Ramos (cell line): ENCODE data around the gene CTNNA2.
"Not testable (repeated sequence)": the region's sequence is repeated elsewhere in the genome, so short reads cannot be mapped to it uniquely, and the experiment has no call there.

Experiments used
- in situ Hi-C: fragments of 300-500 bp; cut with MboI; formaldehyde crosslinking; loops from one replicate; pipeline ENCODE4 v1.14.3; 2022; ENCODE audit warnings: low sequenced_read_pairs; ENCODE audit not compliant: unreplicated experiment

CTNNA2 gene

DNA sequence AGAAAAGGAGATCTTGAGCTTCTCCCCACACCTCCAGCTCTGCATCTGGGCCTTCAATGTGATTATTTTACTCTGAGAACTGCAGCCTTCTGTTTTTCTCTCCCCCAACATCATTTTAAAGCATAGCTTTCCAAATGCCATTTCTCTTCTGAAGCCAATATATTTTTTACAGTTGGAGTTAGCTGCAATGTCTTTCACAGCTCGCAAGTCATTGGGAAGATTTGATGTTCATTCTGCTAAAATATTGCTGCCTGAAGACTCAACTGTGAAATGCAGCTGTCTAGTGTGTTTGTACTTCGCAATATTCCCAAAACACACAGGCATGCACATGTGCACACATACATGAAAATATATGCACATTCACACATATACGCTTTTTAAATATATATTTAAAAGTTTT, 496.4 kb downstream of the CTNNA2 start:
- in situ Hi-C loops, result no loop called here

- in situ Hi-C loops, result no loop called here
These were observed 499.2 kb downstream of the CTNNA2 start for GRCh38 chr2:80012061-80012460.

- in situ Hi-C loops, result no loop called here
These were observed 501.8 kb downstream of the CTNNA2 start for GRCh38 chr2:80014637-80015036.

DNA sequence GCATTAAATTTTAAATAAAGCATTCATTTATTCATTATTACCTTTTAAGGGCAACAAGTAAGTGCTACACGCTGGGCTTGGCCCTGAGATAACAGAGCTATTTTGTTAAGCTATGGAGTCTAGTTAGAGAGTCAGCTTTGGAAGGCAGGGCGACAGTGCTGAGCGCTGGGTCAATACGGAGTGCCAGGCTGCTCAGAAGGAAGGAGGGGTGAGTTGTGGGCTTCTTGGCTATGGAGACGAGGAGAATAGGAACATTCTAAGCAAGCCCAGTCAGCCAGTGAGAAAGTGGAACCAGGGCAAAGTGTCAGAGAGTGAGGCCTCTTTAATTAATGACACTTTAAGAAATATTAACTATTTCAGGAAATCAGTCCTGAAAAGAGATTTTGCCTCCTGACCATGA, 503.3 kb downstream of the CTNNA2 start:
- in situ Hi-C loops, result no loop called here

- in situ Hi-C loops, result no loop called here
These were observed 507.0 kb downstream of the CTNNA2 start for GRCh38 chr2:80019571-80020460.

DNA sequence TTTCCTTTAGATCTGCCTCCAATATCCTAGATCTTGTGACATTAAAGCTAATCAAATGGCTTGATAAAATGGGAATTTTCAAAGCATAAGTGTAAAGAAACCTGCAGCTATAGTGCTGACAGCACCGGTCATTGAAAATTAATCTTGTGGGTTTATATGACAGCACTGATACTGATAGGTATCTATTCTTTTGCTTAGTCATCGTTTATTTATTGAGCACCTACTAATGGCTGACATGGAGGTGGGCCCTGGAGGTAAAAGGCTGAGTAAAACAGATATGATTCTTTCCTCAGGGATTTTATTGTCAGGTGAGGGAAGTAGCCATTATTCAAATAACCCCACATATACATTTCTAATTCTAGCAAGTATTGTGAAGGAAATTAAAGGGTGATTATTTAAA, 509.2 kb downstream of the CTNNA2 start:
- in situ Hi-C loops, result no loop called here

- in situ Hi-C loops, result no loop called here
These were observed 513.3 kb downstream of the CTNNA2 start for GRCh38 chr2:80026040-80026729.

DNA sequence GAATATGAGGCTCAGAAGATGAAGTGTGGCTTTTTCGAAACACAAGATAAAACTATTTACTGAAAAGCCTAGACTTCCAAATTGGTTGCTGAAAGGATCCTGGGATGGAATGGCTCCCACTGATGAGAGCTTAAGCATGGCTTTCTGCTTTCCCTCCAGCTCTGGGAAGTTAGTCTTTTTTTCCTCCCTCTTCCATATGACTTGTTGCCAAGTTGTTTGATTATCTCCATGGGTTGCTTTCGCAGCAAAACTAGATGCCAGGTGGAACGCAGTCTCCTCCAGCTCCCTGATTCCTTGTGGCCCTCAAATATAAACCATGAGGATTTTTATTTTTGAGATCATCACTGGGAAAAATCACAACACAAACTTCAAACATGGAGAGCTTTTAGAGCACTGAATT, 515.2 kb downstream of the CTNNA2 start:
- in situ Hi-C loops, result no loop called here

DNA sequence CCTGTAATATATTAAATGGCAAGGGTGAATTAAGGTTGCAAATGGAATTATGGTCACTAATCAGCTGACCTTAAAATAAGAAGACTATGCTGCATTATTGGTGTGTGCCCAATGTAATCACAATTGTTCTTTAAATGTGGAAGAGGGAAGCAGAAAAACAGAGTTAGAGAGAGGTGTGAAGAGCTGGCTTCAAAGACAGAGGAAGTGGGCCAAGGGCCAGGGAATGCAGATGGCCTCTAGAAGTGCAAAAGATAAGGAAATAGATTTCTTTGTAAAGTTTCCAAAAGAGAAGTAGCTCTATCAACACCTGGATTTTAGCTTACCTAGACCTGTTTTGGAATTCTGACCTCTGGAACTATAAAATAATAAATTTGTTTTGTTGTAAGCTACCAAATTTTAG, 515.7 kb downstream of the CTNNA2 start:
- in situ Hi-C loops, result no loop called here

DNA sequence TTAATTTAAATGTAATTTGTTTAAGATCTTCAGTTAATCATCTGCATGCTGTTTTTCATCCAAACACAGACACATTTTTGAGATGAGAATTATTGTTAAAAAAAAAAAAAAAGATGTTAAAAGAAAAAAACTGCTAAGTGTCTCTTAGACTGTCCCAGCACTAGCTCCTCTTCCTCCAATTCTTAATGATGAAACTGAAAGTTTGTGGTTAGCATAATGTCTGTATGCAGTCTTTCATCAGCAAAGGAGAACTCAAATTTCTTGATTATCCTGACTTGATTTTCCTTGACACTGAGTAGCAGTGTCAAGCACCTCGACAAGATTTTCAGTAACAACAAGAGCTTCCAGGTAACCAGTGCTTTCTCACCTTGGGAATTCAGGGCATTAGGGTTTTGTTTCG, 517.3 kb downstream of the CTNNA2 start:
- in situ Hi-C loops, result no loop called here

- in situ Hi-C loops, result not testable (repeated sequence)
These were observed 519.8 kb downstream of the CTNNA2 start for GRCh38 chr2:80032684-80033083.

- in situ Hi-C loops, result no loop called here
These were observed 523.0 kb downstream of the CTNNA2 start for GRCh38 chr2:80035749-80036285.

DNA sequence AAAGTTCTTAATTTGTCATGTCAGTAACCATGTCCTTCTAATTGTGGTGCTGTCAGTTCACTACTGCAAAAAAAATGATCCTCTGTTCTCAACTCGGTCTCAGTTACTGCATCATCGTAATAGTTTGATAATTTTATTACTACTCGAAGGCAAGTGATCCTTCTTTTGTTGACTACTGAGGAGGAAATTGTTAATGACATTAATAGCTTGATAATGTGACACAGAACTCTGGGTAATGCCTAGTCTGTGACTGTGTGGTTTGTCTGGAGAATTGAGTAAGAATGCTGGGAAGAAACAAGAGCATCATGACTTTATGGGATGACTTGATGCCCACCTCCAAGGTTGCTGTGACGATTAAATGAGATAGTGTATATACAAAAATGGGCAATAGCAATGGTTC, 524.5 kb downstream of the CTNNA2 start:
- in situ Hi-C loops, result no loop called here

DNA sequence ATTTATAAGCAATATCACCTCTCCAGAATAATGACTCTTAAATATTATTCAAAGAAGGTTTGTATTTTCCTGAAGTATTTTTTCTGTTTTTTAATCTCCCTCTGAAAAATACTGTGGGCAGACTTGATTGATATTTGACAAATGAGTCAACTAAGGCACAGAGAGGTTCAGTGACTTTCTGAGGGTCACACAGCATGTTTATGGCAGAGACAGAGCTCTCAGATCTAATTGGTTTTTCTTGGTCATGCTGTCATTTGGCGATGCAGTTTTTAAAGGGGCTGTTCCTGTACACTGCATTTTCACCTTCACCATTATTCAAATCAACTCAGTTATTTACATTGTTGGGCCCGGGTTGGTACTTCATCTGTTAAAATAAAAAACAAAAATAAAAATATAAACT, 527.4 kb downstream of the CTNNA2 start:
- in situ Hi-C loops, result no loop called here

GRCh38 chr2:80042635-80043034, 529.8 kb downstream of the CTNNA2 start:
- in situ Hi-C loops, result no loop called here

DNA sequence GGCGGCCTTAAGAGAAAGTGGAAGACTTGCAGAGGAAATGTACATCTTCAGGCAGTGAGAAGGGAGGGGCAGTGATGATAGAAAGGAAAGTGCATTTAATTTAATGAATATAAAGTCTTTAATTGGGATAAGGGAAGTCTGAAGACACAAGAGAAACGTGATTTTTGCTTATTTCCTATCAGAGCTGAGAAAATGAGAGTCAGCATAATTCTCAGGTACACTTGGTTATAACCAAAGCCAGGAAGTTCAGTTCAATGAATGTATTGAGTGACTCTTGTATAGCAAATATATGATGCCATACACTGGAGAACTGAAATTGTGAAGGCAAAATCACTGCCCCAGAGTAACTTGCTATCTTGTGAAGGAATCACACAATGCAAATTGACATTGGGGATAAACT, 535.4 kb downstream of the CTNNA2 start:
- in situ Hi-C loops, result no loop called here

DNA sequence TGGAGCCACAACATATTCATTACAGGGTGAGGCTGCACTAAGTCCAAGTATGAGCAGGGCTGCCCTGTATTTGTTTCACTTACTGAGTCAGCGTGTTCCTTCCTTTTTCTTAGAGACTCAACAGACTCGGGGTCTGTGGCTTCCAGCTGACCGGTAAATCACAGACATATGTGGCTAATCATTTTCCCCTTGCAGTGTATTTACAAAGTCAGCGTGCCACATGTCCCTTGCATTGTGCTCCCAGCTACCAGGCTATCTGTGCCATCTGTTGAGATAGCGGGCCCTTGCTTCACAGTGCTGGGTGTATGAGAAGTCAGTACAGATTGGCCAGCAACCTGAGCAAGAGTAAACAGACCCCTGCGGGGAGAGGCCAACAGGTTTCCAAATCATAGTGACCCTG, 537.4 kb downstream of the CTNNA2 start:
- in situ Hi-C loops, result no loop called here

DNA sequence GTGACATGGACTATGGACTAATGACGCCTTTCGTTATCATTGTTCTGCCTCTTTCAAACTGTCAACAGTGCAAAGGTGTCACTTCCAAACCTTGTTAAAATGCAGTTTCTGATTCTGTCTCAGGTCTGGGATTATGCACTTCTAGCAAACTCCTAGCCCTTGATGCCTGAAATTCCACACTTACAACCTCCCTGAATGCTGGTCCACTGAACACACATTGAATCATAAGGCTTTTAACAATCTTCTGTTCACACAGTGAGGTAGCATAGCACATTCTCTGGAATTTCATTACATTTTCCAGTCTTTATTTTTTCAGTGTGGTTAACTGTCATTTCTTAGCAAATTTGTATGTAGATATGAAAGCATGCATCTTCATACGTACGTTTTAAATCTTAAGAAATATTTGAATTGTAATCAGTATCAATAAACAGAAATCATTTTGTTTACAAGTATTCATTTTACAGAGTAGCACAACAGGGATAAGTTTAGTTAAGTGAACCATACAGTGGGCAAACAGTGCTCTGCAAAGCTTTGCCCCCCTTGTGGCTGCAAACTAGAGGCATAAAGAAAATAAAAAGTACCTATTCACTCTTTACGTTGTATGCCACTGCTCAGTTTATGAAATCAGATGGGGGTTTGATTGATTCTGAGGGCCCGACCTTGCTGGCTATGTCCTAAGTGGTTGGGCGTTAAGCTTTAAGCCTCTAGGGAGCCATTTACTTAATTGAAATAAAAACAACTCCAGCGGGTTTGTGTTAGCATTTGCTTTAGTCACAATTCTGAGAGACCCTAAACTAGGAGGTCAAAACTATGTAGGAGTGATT, 540.9 kb downstream of the CTNNA2 start:
- in situ Hi-C loops, result no loop called here

DNA sequence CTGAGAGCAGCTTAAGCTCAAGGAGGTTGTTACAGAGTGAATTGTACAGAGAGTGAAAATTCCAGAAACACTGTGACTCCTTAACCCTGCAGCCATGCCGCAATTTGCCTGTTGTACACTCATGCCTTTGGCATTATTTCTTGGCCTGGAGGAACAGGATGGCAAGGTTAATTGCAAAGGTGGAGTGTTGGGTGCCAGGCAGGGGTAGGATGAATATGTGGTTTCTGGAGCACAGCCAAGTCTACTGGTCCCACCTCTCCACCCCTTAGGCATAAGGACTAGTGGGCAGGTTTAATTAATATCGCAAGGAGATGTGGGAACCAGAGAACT, 541.5 kb downstream of the CTNNA2 start:
- in situ Hi-C loops, result no loop called here

DNA sequence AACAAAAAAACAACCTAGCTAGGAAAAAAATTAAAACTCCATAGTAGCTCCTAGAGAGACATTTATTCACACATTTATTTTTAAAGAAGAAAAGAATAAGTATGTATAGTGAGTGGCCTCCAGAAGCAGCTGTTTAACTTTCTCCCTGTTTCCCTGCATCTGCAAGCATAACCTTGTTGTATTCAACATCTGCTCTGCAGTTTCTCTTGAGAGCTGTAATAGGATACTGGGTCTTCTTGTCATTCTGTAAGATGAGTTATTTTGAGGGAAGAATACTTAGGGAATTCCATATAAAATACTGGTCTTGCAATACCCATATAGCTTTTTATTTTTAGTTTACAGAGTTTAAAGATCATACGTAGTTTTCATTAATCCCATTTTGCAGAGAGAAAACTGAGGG, 545.1 kb downstream of the CTNNA2 start:
- in situ Hi-C loops, result no loop called here

DNA sequence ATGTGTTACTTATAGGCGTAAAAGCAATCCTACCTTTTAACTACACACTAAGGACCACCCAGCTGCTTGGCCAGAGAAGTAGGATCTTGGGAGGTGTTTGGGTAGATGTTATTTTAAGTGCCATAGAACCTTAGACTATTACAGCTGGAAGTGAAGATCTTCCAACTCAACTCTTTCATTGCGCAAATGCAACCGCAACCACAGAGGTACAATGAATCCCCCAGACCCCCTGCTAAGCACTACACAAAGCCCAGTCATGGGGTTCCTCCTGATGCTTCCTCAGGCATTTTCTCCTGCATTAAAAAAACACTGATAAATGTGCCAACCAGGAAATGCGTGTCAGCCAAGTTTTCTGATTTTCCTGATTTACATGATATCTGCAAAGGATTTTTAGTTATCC, 545.7 kb downstream of the CTNNA2 start:
- in situ Hi-C loops, result no loop called here
